ENCODE measurements around the gene GNAI3.

DNA sequence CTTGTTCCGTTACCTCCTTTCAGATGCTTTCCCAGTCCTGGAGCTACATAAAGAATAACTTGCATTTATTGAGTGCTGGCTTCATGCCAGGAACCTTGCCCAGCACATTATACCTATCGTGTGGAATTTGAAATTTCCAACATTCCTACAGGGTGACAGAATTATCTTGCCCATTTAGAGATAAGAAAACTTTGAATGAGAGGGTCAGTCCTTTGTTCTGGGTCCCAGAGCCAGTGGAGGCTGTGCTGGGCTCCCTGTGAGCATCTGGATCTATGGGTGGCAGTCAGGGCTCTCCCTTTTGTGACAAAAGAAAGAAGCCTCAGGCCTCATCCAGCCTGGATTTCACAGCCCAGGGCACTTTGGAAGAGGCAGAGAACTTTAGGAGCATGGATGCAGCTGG, 110.7 kb downstream of the GNAI3 start:
- TF ChIP-seq, protein P1, sequence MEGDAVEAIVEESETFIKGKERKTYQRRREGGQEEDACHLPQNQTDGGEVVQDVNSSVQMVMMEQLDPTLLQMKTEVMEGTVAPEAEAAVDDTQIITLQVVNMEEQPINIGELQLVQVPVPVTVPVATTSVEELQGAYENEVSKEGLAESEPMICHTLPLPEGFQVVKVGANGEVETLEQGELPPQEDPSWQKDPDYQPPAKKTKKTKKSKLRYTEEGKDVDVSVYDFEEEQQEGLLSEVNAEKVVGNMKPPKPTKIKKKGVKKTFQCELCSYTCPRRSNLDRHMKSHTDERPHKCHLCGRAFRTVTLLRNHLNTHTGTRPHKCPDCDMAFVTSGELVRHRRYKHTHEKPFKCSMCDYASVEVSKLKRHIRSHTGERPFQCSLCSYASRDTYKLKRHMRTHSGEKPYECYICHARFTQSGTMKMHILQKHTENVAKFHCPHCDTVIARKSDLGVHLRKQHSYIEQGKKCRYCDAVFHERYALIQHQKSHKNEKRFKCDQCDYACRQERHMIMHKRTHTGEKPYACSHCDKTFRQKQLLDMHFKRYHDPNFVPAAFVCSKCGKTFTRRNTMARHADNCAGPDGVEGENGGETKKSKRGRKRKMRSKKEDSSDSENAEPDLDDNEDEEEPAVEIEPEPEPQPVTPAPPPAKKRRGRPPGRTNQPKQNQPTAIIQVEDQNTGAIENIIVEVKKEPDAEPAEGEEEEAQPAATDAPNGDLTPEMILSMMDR (conservative IDR thresholded peaks at IDR 0.05; ENCODE audit: low read depth, low read length) = no peak
- TF ChIP-seq EZH2 (IDR thresholded peaks at IDR 0.05; ENCODE audit: borderline replicate concordance, low read depth, low read length, poor library complexity, severe bottlenecking) = no peak
